Measurements from ENCODE around the gene ITGA2.

DNA sequence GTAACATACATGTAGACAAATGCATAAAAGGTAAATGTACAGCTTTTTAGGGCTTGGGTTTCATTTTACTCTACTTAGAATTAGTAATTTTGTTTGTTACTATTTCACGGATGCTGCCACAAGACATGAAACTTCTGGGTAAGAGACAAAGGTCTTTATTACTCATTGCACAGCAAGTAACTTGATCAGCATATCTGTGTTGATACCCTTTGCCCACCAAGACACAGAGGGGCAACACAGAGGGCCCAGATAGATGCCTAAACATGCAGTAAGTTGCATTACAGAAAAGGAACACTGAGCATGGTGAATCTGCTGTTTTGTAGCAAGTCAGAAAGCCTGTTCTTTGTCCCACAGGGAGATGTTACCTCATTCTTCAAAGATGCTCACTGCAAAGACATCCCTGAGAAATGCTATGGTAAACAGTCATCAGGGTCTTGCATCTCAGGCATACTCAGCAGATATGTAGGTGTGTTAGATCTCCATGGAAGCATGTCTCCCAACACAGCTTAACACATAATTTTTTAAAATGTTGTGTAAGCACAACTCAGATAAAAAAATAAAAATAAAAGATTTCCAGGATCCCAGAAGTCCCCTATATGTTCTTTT is 10.3 kb downstream of the ITGA2 start:
- TF ChIP-seq, protein P1, sequence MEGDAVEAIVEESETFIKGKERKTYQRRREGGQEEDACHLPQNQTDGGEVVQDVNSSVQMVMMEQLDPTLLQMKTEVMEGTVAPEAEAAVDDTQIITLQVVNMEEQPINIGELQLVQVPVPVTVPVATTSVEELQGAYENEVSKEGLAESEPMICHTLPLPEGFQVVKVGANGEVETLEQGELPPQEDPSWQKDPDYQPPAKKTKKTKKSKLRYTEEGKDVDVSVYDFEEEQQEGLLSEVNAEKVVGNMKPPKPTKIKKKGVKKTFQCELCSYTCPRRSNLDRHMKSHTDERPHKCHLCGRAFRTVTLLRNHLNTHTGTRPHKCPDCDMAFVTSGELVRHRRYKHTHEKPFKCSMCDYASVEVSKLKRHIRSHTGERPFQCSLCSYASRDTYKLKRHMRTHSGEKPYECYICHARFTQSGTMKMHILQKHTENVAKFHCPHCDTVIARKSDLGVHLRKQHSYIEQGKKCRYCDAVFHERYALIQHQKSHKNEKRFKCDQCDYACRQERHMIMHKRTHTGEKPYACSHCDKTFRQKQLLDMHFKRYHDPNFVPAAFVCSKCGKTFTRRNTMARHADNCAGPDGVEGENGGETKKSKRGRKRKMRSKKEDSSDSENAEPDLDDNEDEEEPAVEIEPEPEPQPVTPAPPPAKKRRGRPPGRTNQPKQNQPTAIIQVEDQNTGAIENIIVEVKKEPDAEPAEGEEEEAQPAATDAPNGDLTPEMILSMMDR (IDR thresholded peaks at IDR 0.05) = no peak
- no peak for TF ChIP-seq POLR2A (IDR thresholded peaks at IDR 0.05)
